ENCODE results near the gene JOSD1.

JOSD1 gene

DNA sequence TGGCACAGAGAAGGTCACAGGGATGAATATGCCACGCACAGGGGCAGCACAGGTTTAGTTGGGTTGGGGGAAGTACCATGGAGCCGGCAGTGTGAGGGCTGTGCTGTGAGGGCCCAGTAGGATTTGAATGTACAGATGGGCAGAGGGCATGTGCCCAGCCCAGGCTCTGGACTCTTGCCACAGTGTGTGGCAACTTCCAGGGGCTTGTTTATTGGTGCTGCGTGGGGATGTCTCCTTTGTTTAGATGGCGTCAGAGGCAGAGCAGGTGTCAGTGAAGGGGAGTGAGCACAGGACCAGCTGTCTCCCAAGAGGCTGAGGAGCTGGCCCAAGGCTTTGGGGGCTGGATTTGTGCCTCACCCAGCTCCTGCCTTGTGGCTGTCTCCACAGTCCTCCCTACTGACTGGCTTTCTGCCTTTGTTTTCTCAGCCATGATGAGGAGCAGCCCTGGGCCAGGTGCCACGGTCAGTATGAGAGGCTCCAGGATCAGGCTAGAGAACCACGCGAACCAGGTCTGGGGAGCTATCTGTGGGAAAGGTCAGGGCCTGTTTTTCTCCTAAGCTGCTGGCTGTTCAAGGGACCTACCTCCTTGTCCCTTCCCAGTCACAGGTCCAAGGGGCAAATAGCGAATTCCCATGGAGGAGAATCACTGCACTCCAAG, 33.1 kb upstream of the JOSD1 start:
- no peak for DNase-seq (ENCODE audit: low read depth in 2 of 2, low spot score in 1 of 2)

DNA sequence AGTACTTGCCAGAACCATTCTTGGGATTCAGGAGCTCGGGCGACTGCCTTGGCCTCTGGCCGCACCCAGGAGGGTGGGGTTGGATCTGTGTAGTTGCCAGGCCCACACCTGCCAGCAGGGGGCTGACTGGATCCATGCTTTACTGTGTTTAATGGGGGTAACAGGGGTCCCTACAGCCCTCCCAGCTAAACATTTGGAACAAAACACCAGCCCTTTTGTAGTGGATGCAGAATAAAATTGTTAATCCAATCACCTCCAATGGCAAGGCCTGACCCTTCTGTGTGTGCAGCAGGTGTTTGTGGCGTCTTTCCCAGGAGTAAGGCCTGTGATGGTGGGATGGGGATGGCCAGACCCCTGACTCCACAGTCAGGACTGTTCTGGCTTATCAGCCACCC, 32.6 kb upstream of the JOSD1 start:
- no peak for DNase-seq (ENCODE audit: low read depth in 2 of 2, low spot score in 1 of 2)

DNA sequence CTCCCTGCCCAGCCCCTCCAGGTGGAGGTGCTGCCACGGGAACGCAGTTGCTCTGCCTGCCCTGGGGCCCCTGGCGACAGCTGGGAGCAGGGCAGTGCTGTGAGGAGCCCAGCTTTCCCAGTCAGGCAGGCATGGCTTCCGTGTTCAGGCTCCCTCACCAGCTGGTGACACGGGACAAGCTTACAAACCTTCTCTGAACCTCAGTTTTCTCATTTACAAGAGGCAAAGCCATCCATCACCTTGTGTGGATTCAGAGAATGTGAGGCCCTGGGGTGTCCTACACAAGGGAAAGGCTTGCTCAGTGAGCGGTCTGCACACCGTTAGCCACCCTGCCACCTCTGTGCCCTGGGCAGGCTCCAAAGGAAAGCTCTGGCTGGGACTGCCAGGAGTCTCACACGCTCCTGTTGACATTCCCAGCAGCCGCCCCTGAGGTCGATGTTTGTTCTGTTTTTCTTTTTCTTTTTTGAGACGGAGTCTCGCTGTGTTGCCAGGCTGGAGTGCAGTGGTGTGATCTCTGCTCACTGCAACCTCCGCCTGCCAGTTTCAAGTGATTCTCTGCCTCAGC, 31.6 kb upstream of the JOSD1 start:
- no peak for DNase-seq (ENCODE audit: low read depth in 2 of 2, low spot score in 1 of 2)

DNA sequence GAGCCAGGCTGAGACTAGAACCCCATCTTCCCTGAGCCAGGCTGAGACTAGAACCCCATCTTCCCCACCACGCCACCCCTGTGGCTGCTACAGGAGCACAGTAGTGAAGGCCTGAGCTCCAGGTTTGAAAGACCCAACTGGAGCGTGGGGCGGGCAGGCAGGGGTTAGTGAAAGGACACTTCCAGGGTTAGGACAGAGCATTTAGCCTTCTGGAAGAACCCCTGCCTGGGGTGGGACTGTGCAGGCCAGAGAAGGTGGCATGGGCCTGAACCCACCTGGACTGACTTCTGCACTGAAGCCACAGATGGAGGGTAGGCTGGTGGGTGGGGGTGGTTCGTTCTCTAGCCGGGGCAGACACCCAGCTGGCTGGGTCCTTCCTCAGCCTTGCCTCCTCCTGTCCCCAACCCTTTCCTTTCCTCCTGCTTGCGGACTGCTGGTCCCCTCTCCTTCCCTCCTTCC, 31.0 kb upstream of the JOSD1 start:
- DNase-seq (ENCODE audit: low read depth in 2 of 2, low spot score in 1 of 2) = no peak

DNA sequence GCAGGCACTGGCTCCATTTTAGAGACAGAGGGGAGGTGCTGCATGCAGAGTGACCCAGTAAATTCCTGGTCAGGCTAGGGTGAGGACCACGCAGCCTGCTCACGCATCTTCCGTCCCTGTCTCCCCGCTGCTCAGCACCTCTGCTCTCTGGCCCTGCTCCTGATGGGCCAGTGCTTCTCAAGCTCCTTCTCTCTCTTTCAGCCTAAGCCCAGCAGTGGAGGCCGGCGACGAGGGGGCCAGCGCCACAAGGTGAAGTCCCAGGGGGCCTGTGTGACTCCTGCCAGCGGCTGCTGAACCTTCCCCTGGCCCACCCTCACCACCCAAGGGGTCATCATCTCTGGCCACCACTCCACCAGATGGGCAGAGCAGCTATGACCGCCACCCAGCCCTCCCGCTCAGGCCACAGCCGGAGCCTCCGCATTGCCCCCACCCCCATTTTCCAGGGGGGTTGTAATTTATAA, 29.7 kb upstream of the JOSD1 start:
- no peak for DNase-seq (ENCODE audit: low read depth in 2 of 2, low spot score in 1 of 2)

DNA sequence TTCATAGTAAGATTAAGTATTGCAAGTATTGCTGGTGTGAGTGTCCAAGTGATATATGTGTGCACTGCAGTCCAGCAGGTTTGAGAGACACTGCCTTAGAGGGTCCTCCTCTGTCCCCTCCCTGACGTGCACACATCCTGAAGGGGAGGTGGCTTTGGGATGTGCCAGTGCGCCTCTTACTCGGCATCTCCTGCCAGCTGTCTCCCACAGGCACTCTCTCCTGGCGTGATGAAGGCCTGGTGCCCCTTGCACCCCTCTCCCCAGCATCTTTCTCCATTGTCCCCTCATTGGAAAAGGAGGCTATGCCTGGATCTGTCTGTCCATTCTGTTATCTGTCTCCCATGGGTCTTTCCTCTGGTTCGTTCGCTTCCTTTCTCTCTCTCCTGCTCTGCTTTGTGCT, 29.2 kb upstream of the JOSD1 start:
- DNase-seq (ENCODE audit: low read depth in 2 of 2, low spot score in 1 of 2) = no peak

DNA sequence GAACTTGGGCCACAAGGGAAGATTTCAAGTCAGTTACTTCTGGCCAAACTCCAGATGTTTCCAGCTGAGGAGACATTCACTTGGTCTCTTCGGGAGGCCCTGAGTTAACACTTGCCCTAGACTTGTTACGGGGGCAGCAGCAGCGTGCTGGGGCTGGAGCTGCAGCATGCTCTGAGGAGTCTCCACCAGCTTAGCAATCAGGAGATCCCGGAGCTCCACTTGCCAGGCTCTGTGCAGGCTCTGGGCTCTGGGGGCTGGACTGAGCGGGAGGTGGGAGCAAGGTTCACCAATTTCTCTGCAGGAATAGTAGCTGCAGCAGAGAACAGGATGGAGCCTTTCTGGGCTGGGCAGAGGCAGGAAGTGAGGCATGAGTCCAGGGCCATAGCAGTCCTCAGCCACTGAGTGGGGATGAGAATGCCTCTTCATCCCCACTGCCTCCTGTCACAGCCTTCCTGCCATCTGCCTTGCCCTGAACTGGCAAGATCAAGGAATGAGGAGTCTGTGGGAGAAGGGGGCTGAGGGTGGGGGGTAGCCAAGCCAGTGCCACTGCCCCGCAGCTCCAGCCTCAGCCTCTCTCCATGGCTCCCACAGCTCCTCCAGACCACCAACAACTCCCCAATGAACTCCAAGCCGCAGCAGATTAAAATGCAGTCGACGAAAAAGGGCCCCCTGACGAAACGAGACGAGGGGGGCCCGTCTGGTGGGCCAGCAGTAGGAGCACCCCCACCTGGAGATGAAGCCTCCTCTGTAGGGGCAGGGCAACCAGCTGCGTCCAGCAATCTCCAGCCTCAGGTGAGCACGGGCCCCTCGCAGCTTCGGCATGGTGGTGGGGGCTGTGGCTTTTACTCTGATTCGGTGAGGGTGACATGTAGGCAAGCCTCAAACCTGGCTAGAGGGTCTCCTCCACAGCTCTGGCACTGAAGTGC, 28.4 kb upstream of the JOSD1 start:
- no peak for DNase-seq (ENCODE audit: low read depth in 2 of 2, low spot score in 1 of 2)

DNA sequence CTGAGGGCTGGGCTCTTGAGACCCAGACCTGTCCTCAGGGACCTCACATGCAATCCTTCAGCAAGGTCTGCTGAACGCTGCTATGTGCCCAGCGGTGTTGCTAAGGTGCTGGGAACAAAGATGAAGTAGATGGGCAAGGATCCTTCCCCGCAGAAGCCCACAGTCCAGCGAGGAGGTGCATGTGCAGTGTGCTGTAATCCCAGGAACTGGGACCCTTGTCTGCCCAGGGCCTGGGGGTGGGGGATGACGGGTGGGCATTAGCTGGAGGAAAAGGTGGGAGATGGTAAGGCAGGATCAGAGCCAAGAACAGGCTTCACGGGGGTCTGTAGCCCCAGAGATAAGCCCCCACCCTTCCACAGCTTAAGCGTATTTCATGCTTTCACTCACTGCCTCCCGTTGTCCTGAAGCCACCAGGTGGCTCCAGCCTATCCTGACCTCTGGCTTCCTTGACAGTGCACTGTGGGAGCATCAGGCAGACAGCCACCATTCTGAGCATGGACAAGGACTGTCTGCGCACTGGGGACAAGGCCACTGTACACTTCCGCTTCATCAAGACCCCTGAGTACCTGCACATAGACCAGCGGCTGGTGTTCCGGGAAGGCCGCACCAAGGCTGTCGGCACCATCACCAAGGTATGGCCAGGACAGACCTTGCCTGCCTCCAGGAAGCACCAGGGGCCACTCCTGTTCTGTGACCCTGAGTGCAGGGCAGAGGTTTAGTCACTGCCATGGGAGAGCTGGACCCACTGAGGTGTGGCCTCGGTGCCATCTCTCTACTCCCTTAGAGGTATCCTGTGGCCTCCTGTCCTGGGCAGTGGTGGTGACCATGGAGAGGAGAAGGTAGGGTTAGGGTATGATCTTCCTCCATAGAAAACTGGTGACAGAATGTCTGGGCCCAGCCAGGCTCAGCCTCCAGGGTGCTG, 27.0 kb upstream of the JOSD1 start:
- no peak for DNase-seq (ENCODE audit: low read depth in 2 of 2, low spot score in 1 of 2)

DNA sequence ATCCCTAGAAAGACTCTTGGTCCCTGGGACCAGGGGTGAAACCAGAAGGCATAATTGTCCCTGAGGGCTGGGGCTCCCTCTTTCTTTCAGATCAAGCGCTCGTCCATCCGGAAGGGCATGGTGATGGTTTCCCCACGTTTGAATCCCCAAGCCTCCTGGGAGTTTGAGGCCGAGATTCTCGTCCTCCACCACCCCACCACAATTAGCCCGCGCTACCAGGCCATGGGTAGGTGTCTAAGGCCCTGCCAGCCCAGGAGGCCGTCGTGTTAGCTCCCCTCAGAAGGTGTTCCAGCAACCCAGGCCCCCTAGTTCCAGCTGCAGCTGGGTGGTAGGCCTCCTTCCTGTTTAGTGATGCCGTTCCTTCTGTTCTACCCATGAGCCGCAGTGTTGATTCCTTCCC, 26.4 kb upstream of the JOSD1 start:
- no peak for DNase-seq (ENCODE audit: low read depth in 2 of 2, low spot score in 1 of 2)

DNA sequence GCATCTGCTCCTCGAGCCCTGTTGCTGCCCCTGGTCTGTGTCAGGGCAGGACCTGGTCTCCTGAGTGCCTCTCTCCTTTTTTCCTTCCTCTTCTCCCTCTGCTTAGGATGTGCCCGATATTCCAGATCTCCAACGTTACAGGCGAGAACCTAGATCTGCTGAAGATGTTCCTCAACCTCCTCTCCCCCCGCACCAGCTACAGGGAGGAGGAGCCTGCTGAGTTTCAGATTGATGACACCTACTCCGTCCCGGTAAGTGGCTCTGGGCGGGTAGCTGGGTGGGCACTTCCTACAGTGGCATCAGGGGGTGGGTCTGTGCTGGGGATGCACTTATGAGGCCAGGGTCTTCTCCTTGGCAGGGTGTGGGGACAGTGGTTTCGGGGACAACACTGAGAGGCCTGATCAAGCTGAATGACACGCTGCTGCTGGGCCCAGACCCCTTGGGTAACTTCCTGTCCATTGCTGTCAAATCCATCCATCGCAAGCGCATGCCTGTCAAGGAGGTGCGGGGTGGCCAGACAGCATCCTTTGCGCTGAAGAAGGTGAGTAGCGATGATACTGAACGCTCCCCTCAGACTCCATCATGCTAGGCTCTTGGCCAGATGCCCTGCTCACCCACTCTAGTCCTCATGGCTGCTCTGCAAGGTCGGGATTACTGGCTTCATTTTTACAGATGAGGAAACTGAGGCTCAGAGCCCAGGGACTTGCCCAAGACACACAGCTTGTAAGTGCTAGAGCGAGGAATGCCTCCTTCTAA, 25.3 kb upstream of the JOSD1 start:
- DNase-seq (ENCODE audit: low read depth in 2 of 2, low spot score in 1 of 2) = no peak

DNA sequence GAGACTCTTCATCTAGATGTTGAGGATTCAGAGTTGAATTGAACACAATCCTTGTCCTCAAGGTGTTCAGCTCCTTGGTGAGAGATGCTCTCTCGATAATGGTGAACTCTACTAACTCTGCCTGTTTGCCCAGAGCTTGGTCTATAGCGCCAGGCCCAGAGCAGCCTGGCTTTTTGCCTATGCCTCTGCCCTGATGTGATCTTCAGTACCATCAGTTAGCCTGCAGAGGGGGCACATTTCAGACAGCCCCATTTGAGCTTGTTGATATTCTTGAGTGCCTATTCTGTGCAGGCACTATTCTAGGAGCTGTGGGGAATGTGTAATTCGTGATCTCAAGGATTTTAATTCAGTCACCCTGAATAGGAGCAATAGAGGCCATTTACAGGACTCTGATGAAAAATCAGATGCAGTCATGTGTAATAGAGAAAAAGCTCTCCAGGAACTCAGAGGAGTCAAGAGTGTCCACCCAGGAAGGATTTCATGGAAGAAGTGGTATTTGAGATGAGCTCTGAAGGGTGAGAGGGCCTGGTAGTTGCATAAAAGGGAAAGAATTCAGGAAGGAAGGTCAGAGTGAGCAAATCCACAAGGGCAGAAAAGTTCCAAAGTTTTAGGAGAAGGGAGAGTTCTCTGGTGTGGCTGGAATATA, 24.3 kb upstream of the JOSD1 start:
- DNase-seq (ENCODE audit: low read depth in 2 of 2, low spot score in 1 of 2) = no peak

DNA sequence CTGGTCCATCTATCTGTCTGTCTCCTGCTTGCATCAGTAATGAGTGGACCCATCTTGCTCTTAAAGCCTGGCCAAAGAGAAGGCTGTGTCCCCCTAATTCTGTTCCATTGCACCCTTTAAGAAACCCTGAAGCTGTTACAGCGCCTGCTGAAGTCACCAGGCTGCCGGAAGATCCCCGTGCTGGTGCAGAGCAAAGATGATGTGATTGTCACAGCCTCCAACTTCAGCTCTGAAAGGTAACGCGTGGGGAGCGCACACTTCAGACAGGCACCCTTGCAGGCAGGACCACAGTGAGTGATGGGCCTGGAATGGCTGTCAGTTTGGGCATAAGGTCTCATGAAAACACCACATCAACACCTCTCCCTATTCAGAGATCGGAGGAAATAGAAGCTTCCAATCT, 23.4 kb upstream of the JOSD1 start:
- DNase-seq (ENCODE audit: low read depth in 2 of 2, low spot score in 1 of 2) = no peak

DNA sequence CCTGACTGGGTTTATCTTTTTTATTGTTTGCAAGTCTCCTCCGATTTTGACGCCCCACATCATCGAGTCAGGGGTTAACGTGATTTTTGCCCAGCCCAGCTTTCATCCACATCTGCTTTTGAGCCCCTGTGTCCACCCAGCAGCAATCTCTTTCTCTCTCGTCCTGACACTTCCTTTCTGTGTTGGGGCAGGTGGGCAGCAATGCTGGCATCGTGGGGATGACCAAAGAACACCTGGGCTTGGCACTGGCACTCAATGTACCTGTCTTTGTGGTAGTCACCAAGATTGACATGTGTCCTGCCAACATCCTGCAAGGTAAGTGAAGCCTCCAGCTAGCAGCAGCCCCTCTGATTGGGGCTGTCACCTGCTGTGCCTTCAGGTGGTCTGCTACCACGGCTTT, 20.8 kb upstream of the JOSD1 start:
- DNase-seq (ENCODE audit: low read depth in 2 of 2, low spot score in 1 of 2) = no peak

DNA sequence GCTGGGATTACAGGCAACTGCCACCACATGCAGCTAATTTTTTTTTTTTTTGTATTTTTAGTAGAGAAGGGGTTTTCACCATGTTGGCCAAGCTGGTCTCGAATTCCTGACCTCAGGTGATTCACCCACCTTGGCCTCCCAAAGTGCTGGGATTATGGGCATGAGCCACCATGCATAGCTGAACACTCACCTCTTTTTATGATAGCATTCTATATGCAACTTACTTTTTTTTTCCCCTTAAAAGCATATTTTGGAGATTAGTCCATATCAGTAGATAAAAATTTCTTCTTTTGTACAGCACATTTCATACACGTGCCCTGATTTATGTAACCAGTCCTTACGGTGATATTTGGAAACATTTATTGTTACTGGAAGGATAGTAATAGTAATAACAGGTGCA, 19.6 kb upstream of the JOSD1 start:
- DNase-seq (ENCODE audit: low read depth in 2 of 2, low spot score in 1 of 2) = no peak

DNA sequence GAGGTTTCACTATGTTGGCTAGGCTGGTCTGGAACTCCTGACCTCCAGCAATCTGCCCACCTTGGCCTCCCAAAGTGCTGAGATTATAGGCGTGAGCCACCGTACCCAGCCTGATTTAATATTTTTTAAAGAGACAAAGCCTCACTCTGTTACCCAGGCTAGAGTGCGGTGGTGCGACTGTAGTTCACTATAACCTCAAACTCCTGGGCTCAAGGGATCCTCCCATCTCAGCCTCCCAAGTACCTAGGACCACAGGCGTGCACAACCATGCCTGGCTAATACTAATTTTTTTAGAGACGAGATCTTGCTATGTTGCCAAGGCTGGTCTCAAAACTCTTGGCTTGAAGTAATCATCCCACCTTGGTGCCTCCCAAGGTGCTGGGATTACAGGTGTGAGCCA, 18.5 kb upstream of the JOSD1 start:
- no peak for DNase-seq (ENCODE audit: low read depth in 2 of 2, low spot score in 1 of 2)

DNA sequence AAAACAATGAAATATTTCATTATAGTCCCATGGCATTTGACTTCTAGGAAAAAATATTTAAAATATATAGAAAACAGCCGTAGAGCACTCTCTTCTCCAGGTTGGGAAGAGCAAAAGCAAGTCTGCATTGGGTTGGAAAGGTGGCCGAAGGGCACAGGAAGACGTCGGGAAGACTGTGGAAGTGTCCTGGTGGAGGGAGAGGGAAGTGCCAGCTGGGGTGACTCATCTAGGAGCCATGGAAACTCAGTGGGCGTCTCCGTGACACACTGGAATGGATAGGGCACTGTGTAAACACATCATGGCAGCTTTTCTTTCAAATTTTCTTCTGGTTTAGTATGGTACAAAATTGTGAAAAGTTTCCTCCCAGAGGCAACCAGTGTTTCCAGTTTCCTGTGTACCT, 17.7 kb upstream of the JOSD1 start:
- no peak for DNase-seq (ENCODE audit: low read depth in 2 of 2, low spot score in 1 of 2)

DNA sequence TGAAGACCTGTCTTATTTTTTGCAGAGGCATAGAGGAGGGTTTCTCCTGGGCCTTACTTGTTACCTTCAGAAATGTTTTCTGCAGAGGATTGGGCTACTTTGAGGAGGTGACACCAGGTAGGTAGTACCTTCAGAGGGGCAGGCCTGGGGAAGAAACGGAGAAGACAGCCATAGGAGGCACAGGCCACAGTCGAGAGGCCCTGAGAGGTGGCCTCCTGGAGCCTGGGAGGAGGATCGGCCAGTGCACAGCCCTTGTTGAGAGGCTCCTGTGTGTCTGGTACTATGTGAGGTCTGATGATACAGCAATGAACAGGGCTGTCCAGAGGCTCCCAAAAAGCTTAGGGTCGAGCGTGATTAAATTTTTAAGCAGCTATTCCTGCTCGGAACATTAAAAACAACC, 16.5 kb upstream of the JOSD1 start:
- no peak for DNase-seq (ENCODE audit: low read depth in 2 of 2, low spot score in 1 of 2)

DNA sequence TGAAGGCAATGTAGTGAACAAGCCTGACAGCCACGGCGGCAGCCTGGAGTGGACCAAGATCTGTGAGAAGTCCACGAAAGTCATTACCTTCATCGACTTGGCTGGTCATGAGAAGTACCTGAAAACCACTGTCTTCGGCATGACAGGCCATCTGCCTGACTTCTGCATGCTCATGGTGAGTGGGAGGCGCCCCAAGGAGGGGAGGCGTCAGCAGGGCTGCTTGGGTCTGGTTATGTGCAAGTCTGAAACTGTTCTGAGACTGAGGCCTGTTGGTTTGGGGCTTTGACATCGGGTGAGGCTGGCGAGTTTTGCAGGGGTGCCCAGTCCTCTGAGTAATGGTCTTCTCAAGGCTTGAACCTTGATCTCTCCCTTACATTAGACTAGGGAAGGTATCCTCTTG, 16.1 kb upstream of the JOSD1 start:
- no peak for DNase-seq (ENCODE audit: low read depth in 2 of 2, low spot score in 1 of 2)

DNA sequence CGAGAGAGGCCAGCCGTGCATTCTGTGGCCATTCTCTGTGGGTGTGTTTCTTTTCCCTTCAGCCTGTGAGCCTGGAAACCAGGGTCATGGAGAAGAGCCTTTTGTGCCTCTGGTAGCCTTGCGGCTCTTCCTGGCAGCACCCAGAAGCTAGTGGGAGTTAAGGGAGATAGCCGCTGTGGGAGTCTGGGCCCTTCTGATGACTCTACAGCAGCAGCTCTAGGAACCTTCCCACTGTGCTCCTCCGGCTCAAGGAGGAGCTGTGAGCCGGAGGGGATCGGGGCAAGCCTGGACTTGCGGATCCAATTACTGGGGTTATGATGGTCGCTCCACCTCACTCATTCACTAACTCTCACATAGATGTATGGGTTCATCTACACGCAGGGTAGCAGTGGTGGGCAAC, 15.5 kb upstream of the JOSD1 start:
- no peak for DNase-seq (ENCODE audit: low read depth in 2 of 2, low spot score in 1 of 2)

DNA sequence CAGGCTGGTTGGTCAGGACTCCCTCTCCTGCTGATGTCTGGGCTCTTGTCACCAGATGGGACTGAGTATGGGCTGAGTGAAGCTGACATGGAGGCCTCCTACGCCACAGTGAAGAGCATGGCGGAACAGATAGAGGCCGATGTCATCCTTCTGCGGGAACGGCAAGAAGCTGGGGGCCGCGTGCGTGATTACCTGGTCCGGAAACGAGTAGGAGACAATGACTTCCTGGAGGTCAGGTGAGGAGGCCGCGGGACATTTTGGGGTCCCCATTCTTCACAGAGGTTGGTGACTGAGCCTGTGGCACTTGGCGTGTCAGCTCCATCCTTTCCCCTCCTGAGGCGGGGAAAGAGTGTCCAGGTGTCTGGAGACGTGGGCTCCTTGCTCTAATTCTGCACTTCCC, 15.1 kb upstream of the JOSD1 start:
- DNase-seq (ENCODE audit: low read depth in 2 of 2, low spot score in 1 of 2) = no peak
